Measurements from ENCODE around the gene PPIF.

- TF ChIP-seq POLR2AphosphoS5 (IDR thresholded peaks at IDR 0.05) (peak; percentile 82), CTCF (IDR thresholded peaks at IDR 0.05) (no peak), POLR2A (IDR thresholded peaks at IDR 0.05) (no peak)
Observed at GRCh38 chr10:79342295-79342761, 4.9 kb upstream of the PPIF start.
